Rectal smooth muscle tissue (tissue), 1 donor: ENCODE data around the gene SIVA1.

Experiments used
- H3K27ac ChIP-seq: one replicate; pipeline ENCODE4 v1.7.0; 2013; ENCODE audit warnings: low read depth, low read length, inconsistent platforms
- H3K27me3 ChIP-seq: one replicate; pipeline ENCODE4 v1.7.0; 2013; ENCODE audit warnings: low read length; ENCODE audit not compliant: control insufficient read depth, insufficient read depth
- H3K36me3 ChIP-seq: one replicate; pipeline ENCODE4 v1.7.0; 2013; ENCODE audit warnings: low read length; ENCODE audit not compliant: control insufficient read depth, insufficient read depth
- H3K4me1 ChIP-seq: one replicate; pipeline ENCODE4 v1.7.0; 2013; ENCODE audit warnings: low read length; ENCODE audit not compliant: control insufficient read depth, insufficient read depth
- H3K4me3 ChIP-seq: one replicate; pipeline ENCODE4 v1.7.0; 2013; ENCODE audit warnings: low read length
- H3K9ac ChIP-seq: one replicate; pipeline ENCODE4 v1.7.0; 2013; ENCODE audit warnings: low read length

Gene SIVA1

GRCh38 chr14:104732931-104733681, 19.8 kb upstream of the SIVA1 start:
- no peak overlapping the region for H3K9ac ChIP-seq
- H3K27me3 ChIP-seq = no peaks in the 10 kb centered on the region
- H3K36me3 ChIP-seq = no peaks in the 10 kb centered on the region
- H3K4me1 ChIP-seq = peaks cover 6% of the 10 kb centered on the region
- H3K4me3 ChIP-seq = no peak overlapping the region
- no peak overlapping the region for H3K27ac ChIP-seq

GRCh38 chr14:104734051-104734587, 18.8 kb upstream of the SIVA1 start:
- no peaks in the 10 kb centered on the region for H3K36me3 ChIP-seq
- peaks cover 6% of the 10 kb centered on the region for H3K4me1 ChIP-seq
- H3K4me3 ChIP-seq = no peak overlapping the region
- H3K27me3 ChIP-seq = no peaks in the 10 kb centered on the region
- H3K27ac ChIP-seq = no peak overlapping the region
- H3K9ac ChIP-seq = no peak overlapping the region

DNA sequence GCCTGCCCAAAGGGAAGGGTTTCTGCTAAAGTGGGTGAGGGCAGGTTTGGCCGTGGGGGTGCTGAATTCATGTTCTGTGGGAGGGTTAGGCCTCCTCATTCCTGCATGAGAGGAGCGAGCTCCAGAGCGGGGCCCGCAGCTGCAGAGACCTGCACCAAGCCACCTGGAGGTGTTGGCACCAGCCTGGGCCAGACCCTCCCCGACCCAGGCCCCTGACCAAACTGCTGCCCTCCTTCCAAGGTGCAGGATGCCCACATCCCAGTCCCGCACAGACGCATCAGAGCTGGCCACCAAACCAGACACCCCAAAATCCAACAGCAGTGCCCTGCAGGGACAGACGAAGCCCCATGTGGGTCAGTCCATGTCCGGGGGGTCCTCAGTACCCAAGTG, 18.4 kb upstream of the SIVA1 start:
- Histone ChIP-seq H3K4me3 (no peak overlapping the region), H3K9ac (no peak overlapping the region), H3K4me1 (peaks cover 6% of the 10 kb centered on the region), H3K27ac (no peak overlapping the region), H3K36me3 (no peaks in the 10 kb centered on the region), H3K27me3 (no peaks in the 10 kb centered on the region)

GRCh38 chr14:104734991-104735779, 17.8 kb upstream of the SIVA1 start:
- Histone ChIP-seq H3K27ac (no peak overlapping the region), H3K27me3 (no peaks in the 10 kb centered on the region), H3K9ac (no peak overlapping the region), H3K36me3 (no peaks in the 10 kb centered on the region), H3K4me3 (no peak overlapping the region), H3K4me1 (peaks cover 6% of the 10 kb centered on the region)

GRCh38 chr14:104735830-104736642, 16.9 kb upstream of the SIVA1 start:
- no peaks in the 10 kb centered on the region for H3K27me3 ChIP-seq
- H3K9ac ChIP-seq = no peak overlapping the region
- H3K4me1 ChIP-seq = peaks cover 6% of the 10 kb centered on the region
- no peaks in the 10 kb centered on the region for H3K36me3 ChIP-seq
- peak overlapping the region; percentile 42 for H3K27ac ChIP-seq
- no peak overlapping the region for H3K4me3 ChIP-seq

- H3K4me1 ChIP-seq = peaks cover 6% of the 10 kb centered on the region
- no peak overlapping the region for H3K9ac ChIP-seq
- no peak overlapping the region for H3K4me3 ChIP-seq
- H3K36me3 ChIP-seq = no peaks in the 10 kb centered on the region
- H3K27ac ChIP-seq = no peak overlapping the region
- H3K27me3 ChIP-seq = no peaks in the 10 kb centered on the region
Measured at GRCh38 chr14:104738375-104739019, 14.4 kb upstream of the SIVA1 start.

DNA sequence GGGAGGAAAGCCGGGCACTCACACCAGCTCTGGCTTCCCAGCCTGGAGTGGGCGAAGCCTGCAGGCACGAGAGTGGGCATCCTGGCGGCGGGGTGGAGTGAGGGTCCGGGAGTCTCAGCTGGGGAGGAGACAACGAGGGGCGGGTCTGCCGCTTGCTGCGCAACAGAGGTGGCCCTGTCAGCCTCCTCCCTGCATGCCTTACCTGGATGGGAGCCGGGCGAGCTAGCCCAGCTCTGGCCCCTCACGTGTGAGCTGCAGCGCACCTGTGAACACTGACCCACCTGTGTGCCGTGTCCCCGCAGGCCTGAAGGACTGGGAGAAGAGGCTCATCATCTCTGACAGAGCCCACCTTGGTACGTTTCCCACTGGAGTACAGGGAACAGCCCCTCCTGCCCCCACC, 13.9 kb upstream of the SIVA1 start:
- no peak overlapping the region for H3K27ac ChIP-seq
- H3K4me1 ChIP-seq = peaks cover 6% of the 10 kb centered on the region
- no peak overlapping the region for H3K4me3 ChIP-seq
- H3K36me3 ChIP-seq = no peaks in the 10 kb centered on the region
- no peak overlapping the region for H3K9ac ChIP-seq
- no peaks in the 10 kb centered on the region for H3K27me3 ChIP-seq

- Histone ChIP-seq H3K36me3 (no peaks in the 10 kb centered on the region), H3K4me3 (no peak overlapping the region), H3K4me1 (peaks cover 6% of the 10 kb centered on the region), H3K27me3 (no peaks in the 10 kb centered on the region), H3K9ac (no peak overlapping the region), H3K27ac (no peak overlapping the region)
Measured at GRCh38 chr14:104739546-104740516, 13.1 kb upstream of the SIVA1 start.

DNA sequence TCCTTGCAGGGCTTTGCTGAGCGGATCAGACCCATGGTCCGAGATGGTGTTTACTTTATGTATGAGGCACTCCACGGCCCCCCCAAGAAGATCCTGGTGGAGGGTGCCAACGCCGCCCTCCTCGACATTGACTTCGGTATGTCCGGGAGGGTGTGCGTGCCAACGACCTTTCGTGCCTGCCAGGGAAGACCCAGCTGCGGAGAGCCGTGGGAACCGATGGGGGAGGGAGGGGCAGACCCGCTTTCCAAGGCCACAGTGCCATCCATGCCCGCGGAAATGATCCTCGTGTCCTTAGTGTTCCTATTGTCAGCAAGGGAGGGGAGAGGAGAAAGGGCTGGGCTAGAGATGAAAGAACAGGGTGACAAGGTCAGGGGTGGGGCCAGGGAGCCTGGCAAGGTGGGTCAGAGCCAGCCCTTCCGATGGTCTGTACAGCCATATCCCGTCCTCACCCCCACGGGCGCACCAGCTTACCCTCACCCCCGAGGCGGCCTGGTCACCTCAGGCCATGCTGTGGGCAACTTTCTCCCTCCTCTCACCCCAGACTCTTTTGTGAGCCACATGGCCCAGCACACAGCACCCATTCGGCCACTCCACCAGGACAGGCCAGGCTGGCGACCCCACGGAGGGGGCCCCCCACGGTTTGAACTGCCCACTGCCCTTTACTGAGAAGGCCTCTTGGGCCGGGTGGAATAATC, 11.7 kb upstream of the SIVA1 start:
- Histone ChIP-seq H3K36me3 (no peaks in the 10 kb centered on the region), H3K9ac (no peak overlapping the region), H3K4me1 (peaks cover 2% of the 10 kb centered on the region), H3K4me3 (no peak overlapping the region), H3K27me3 (no peaks in the 10 kb centered on the region), H3K27ac (no peak overlapping the region)

DNA sequence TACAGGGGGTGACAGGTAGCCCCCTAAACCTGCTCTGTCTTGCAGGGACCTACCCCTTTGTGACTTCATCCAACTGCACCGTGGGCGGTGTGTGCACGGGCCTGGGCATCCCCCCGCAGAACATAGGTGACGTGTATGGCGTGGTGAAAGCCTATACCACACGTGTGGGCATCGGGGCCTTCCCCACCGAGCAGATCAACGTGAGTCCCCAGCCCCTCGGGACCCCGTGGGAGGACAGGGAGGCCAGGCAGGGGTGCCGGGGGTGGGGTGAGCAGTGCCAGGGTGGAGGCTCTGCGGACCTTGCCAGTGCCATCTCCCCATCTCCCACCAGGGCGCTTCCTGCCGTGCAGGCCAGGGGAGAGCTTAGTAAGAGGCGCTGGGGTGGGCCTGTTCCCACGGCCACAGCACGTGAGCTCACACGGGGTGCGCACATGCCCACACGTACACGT, 11.1 kb upstream of the SIVA1 start:
- Histone ChIP-seq H3K36me3 (no peaks in the 10 kb centered on the region), H3K4me3 (no peak overlapping the region), H3K9ac (no peak overlapping the region), H3K4me1 (peaks cover 6% of the 10 kb centered on the region), H3K27me3 (no peaks in the 10 kb centered on the region), H3K27ac (no peak overlapping the region)
